ENCODE results near the gene FLT1. TPM values are rescaled to one million over a fixed set of nuclear protein-coding genes. Genes with fewer than 3 reads are reported as not detected.

The FLT1 gene
- total RNA-seq, 1 experiment from 2014 or later = not detected

DNA sequence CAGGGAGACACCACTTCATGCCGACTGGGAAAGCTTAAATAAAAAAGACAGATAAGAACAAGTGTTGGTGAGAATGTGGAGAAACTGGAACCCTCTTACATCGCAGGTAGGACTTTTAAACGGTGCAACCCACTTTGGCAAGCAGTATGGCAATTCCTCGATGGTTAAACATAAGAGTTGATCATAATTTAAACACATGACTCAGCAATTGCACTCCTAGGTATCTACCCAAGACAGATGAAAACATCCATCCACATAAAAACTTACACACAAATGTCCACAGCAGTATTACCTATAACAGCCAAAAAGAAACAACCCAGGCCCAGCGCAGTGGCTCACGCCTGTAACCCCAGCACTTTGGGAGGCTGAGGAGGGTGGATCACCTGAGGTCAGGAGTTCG, 21.9 kb downstream of the FLT1 start:
- Histone ChIP-seq H3K9me2 (ENCODE audit: insufficient read depth) (no peaks in the 10 kb centered on the region), H3K36me3 (ENCODE audit: low read depth) (no peaks in the 10 kb centered on the region), H2AFZ (no peak overlapping the region), H3K27me3 (ENCODE audit: insufficient read depth, low read depth) (peaks cover 36% of the 10 kb centered on the region), H3K79me2 (ENCODE audit: low read depth) (no peaks in the 10 kb centered on the region), H3F3A (ENCODE audit: insufficient read depth, low read depth) (no peaks in the 10 kb centered on the region), H3K9me3 (ENCODE audit: insufficient read depth, low read depth) (no peaks in the 10 kb centered on the region), H3K27ac (no peak overlapping the region), H3K4me1 (replicated peaks; ENCODE audit: insufficient read depth) (0 out of 2 replicates have a peak, but pooled peaks cover 4% of the 10 kb centered on the region), H4K20me1 (ENCODE audit: insufficient read depth) (no peaks in the 10 kb centered on the region), H3K4me3 (no peak overlapping the region), H3K4me2 (no peak overlapping the region)
- ChIA-PET CTCF (no interaction called here), POLR2A (ENCODE audit: unreplicated experiment) (no interaction called here)
- intact Hi-C loops (cut with micrococcal nuclease; ENCODE audit: unreplicated experiment) = no loop called here
- TF ChIP-seq EZH2 (IDR thresholded peaks at IDR 0.05; ENCODE audit: low read depth) = no peak
- TF ChIP-seq, protein P1, sequence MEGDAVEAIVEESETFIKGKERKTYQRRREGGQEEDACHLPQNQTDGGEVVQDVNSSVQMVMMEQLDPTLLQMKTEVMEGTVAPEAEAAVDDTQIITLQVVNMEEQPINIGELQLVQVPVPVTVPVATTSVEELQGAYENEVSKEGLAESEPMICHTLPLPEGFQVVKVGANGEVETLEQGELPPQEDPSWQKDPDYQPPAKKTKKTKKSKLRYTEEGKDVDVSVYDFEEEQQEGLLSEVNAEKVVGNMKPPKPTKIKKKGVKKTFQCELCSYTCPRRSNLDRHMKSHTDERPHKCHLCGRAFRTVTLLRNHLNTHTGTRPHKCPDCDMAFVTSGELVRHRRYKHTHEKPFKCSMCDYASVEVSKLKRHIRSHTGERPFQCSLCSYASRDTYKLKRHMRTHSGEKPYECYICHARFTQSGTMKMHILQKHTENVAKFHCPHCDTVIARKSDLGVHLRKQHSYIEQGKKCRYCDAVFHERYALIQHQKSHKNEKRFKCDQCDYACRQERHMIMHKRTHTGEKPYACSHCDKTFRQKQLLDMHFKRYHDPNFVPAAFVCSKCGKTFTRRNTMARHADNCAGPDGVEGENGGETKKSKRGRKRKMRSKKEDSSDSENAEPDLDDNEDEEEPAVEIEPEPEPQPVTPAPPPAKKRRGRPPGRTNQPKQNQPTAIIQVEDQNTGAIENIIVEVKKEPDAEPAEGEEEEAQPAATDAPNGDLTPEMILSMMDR (conservative IDR thresholded peaks at IDR 0.05) = no peak
- no TSS peak for BruUV-seq (replicated peaks)
- DNase-seq = no peak

DNA sequence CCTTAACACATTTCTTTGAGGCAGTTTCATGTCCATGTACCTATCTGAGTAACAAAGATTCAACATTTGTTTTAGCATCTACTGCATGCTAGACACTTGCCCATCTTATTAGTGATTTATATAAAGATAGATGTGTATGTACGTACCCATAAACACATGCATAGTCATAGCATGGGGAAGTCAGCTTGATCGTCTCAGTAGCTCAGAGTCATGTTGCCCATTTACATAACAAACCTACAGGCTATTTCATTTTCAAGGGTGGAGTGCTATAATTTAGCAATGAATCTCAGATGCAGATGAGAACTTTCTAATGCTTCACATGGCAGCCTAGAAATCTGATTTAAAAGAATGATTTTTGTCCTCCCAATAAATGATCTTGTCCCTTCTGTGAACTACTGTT, 23.5 kb downstream of the FLT1 start:
- H3K79me2 ChIP-seq (ENCODE audit: low read depth) = no peaks in the 10 kb centered on the region
- H2AFZ ChIP-seq = no peak overlapping the region
- H3K27me3 ChIP-seq (ENCODE audit: insufficient read depth, low read depth) = peaks cover 33% of the 10 kb centered on the region
- H3K9me3 ChIP-seq (ENCODE audit: insufficient read depth, low read depth) = no peaks in the 10 kb centered on the region
- DNase-seq = no peak
- no peak overlapping the region for H3K27ac ChIP-seq
- CTCF ChIA-PET = no interaction called here
- H3K36me3 ChIP-seq (ENCODE audit: low read depth) = no peaks in the 10 kb centered on the region
- H3K4me2 ChIP-seq = no peak overlapping the region
- no TSS peak for BruUV-seq (replicated peaks)
- TF ChIP-seq, protein P1 (conservative IDR thresholded peaks at IDR 0.05) = no peak
- no peak for TF ChIP-seq EZH2 (IDR thresholded peaks at IDR 0.05; ENCODE audit: low read depth)
- intact Hi-C loops (cut with micrococcal nuclease; ENCODE audit: unreplicated experiment) = no loop called here
- H3K9me2 ChIP-seq (ENCODE audit: insufficient read depth) = no peaks in the 10 kb centered on the region
- no peaks in the 10 kb centered on the region for H3F3A ChIP-seq (ENCODE audit: insufficient read depth, low read depth)
- no peak overlapping the region for H3K4me3 ChIP-seq
- POLR2A ChIA-PET (ENCODE audit: unreplicated experiment) = no interaction called here
- no peaks in the 10 kb centered on the region for H4K20me1 ChIP-seq (ENCODE audit: insufficient read depth)
- H3K4me1 ChIP-seq (replicated peaks; ENCODE audit: insufficient read depth) = 0 out of 2 replicates have a peak, but pooled peaks cover 4% of the 10 kb centered on the region

DNA sequence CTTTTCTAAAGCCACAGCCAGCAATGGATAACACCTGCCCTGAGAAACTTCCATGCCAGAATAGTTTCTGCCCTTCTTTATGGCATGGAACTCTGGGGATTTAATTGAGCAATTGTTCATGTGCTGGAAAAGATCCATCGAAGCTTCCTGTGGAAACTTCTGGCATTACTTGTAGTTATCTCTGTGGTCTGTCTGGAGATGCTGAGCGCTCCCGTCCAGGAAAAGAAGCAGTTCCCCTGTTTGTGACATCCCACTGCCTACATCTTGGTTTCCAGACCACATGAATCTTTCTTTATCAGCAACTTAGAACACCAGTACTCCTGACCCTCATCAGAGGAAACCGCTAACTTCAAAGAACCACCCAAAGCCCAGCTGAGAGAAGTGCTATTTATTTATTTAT, 24.6 kb downstream of the FLT1 start:
- intact Hi-C loops (cut with micrococcal nuclease; ENCODE audit: unreplicated experiment) = no loop called here
- no peaks in the 10 kb centered on the region for H4K20me1 ChIP-seq (ENCODE audit: insufficient read depth)
- H3K4me1 ChIP-seq (replicated peaks; ENCODE audit: insufficient read depth) = no peaks in the 10 kb centered on the region
- ChIA-PET POLR2A (ENCODE audit: unreplicated experiment) (no interaction called here), CTCF (no interaction called here)
- H3K9me2 ChIP-seq (ENCODE audit: insufficient read depth) = no peaks in the 10 kb centered on the region
- no peak overlapping the region for H3K4me3 ChIP-seq
- no peak overlapping the region for H3K27ac ChIP-seq
- no TSS peak for BruUV-seq (replicated peaks)
- no peak overlapping the region for H3K4me2 ChIP-seq
- peaks cover 43% of the 10 kb centered on the region for H3K27me3 ChIP-seq (ENCODE audit: insufficient read depth, low read depth)
- no peaks in the 10 kb centered on the region for H3K79me2 ChIP-seq (ENCODE audit: low read depth)
- H3K36me3 ChIP-seq (ENCODE audit: low read depth) = no peaks in the 10 kb centered on the region
- H2AFZ ChIP-seq = no peak overlapping the region
- no peaks in the 10 kb centered on the region for H3F3A ChIP-seq (ENCODE audit: insufficient read depth, low read depth)
- no peak for DNase-seq
- TF ChIP-seq, protein P1 (conservative IDR thresholded peaks at IDR 0.05) = no peak
- no peak for TF ChIP-seq EZH2 (IDR thresholded peaks at IDR 0.05; ENCODE audit: low read depth)
- H3K9me3 ChIP-seq (ENCODE audit: insufficient read depth, low read depth) = no peaks in the 10 kb centered on the region
